HAP-1 (cell line): ENCODE results near the gene KIF25.
"Not testable (repeated sequence)": the region's sequence is repeated elsewhere in the genome, so short reads cannot be mapped to it uniquely, and the experiment has no call there.

Experiments
- DNase-seq, 2 experiments: peaks; one replicate each; pipeline ENCODE4 v3.0.0-alpha.2; 2016 to 2020; ENCODE audit warnings: low spot score in 2 of 2
- H3K27me3 ChIP-seq: fragments of 250-450 bp; sonication (Bioruptor Pico); 2 replicates; pipeline ENCODE4 v1.5.1; 2020; ENCODE audit warnings: low read depth, mild to moderate bottlenecking, moderate library complexity
- H3K36me3 ChIP-seq: fragments of 250-450 bp; sonication (Bioruptor Pico); replicated peaks from 2 replicates; pipeline ENCODE4 v1.5.1; 2020; ENCODE audit warnings: mild to moderate bottlenecking
- H3K4me1 ChIP-seq: fragments of 250-450 bp; sonication (Bioruptor Pico); 2 replicates; pipeline ENCODE4 v1.5.1; 2020; ENCODE audit warnings: mild to moderate bottlenecking
- H3K4me3 ChIP-seq: fragments of 250-450 bp; sonication (Bioruptor Pico); 2 replicates; pipeline ENCODE4 v1.5.1; 2020; ENCODE audit warnings: mild to moderate bottlenecking, moderate library complexity
- H3K9me3 ChIP-seq: fragments of 250-450 bp; sonication (Bioruptor Pico); 2 replicates; pipeline ENCODE4 v1.5.1; 2020; ENCODE audit warnings: mild to moderate bottlenecking, moderate library complexity
- in situ Hi-C: fragments of 300-500 bp; cut with MboI; formaldehyde crosslinking; loops from 3 replicates; pipeline ENCODE4 v1.14.3; 2020; ENCODE audit warnings: low sequenced_read_pairs, inconsistent platforms, mixed read lengths

Gene KIF25

GRCh38 chr6:168064226-168064807 is 66.8 kb downstream of the KIF25 start:
- H3K27me3 ChIP-seq: no peaks in the 10 kb centered on the region
- no peaks in the 10 kb centered on the region for H3K4me1 ChIP-seq
- in situ Hi-C loops: no loop called here
- H3K9me3 ChIP-seq: no peaks in the 10 kb centered on the region
- H3K4me3 ChIP-seq: no peak overlapping the region
- DNase-seq: no peak
- no peaks in the 10 kb centered on the region for H3K36me3 ChIP-seq

DNA sequence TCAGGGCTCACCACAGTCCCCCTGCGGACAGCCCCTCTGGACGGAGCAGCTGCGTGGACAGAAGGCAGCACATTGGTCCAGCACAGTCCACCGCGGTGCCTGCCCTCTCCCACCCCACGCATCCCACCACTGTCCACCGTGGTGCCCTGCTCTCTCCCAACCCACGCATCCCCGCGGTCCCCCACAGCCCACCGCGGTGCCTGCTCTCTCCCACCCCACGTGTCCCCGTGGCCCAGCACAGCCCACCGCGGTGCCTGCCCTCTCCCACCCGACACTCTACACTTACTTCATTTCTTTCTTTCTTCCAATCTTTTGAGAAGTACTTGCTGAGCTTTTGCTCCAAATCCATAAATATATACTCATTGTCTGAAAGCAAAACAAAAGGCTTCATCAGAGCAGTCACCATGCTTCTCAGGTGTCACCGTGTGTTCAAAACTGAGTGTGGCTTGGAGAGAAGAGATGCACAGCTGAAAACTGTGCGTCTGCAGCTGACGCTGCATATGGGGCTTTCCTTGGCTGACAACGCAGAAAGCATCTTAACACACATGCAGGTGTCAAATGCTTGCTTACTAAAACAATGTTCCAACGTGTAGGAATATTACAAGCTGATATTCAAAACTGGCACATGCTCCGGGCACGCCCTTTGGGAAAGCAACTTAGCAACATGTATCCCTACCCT is 69.7 kb downstream of the KIF25 start:
- in situ Hi-C loops: no loop called here
- Histone ChIP-seq H3K36me3 (no peaks in the 10 kb centered on the region), H3K9me3 (no peaks in the 10 kb centered on the region), H3K27me3 (0 out of 2 replicates have a peak, but pooled peaks cover 2% of the 10 kb centered on the region), H3K4me3 (no peak overlapping the region), H3K4me1 (no peaks in the 10 kb centered on the region)
- no peak for DNase-seq

DNA sequence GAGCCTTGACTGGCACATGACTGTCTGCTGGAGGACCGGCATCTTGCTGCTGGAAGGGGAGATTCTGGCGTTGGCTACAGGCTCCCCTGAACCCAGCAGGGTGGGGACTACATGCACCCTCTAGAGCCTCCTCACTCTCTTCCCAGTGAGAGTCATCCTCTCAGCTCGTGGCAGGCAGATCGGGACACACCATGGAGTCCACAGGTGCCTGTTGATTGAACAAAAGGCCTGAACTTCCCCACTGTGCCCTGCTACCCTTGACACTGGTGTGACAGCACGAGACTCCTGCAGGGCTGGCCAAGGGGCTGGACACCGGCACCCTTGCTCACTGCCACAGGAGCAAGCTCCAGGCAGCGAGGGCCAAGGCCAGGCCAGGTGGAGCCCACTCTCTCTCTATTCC is 73.3 kb downstream of the KIF25 start:
- H3K36me3 ChIP-seq: no peaks in the 10 kb centered on the region
- H3K27me3 ChIP-seq: 0 out of 2 replicates have a peak, but pooled peaks cover 2% of the 10 kb centered on the region
- H3K9me3 ChIP-seq: no peaks in the 10 kb centered on the region
- H3K4me1 ChIP-seq: no peaks in the 10 kb centered on the region
- H3K4me3 ChIP-seq: no peak overlapping the region
- in situ Hi-C loops: no loop called here
- DNase-seq: no peak

GRCh38 chr6:168071620-168072019 is 74.1 kb downstream of the KIF25 start:
- in situ Hi-C loops: no loop called here
- Histone ChIP-seq H3K9me3 (no peaks in the 10 kb centered on the region), H3K27me3 (0 out of 2 replicates have a peak, but pooled peaks cover 2% of the 10 kb centered on the region), H3K4me3 (no peak overlapping the region), H3K4me1 (no peaks in the 10 kb centered on the region), H3K36me3 (no peaks in the 10 kb centered on the region)
- peak in 1 of 2 experiments; percentile 20 for DNase-seq

DNA sequence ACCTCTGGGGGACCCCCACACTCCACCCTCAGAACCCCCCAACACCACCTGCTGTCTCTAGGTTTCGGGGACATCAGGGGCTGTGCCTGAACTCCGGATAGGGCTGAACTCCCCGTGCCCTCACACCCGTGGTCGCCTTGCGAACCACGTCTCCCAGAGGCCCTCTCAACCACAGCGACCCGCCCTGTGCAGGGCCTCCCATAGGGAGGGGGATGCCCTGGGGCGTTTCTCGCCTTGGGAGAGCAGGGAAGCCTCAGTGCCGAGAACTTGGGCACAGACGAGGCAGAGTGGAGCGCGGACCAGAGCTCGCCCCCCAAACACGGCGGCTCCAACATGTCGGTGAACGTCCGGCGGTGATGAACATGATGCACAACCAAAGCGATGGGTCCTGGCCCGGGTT is 74.8 kb downstream of the KIF25 start:
- H3K4me3 ChIP-seq: no peak overlapping the region
- H3K4me1 ChIP-seq: no peaks in the 10 kb centered on the region
- H3K9me3 ChIP-seq: no peaks in the 10 kb centered on the region
- in situ Hi-C loops: no loop called here
- DNase-seq: no peak
- H3K27me3 ChIP-seq: 0 out of 2 replicates have a peak, but pooled peaks cover 2% of the 10 kb centered on the region
- no peaks in the 10 kb centered on the region for H3K36me3 ChIP-seq

DNA sequence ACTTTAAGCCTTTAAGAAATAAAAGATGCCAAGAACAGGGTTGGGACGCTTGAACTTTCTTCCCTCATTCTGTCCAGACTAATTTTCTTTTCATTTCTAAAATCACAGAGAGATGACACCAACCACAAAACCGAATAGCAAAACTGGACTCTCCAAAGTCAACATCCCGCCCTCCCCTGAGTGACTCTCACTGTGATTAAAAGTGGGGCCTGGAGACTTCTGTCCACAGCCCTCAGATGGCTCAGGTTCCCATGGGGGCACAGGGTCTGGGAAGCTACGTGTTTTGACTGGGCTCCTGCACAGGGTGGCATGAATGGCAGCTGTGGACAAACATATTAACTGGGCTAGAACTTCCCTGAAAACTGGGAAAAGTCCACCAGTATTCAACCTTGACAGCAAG is 75.3 kb downstream of the KIF25 start:
- in situ Hi-C loops: no loop called here
- no peaks in the 10 kb centered on the region for H3K9me3 ChIP-seq
- no peaks in the 10 kb centered on the region for H3K4me1 ChIP-seq
- no peaks in the 10 kb centered on the region for H3K36me3 ChIP-seq
- 0 out of 2 replicates have a peak, but pooled peaks cover 2% of the 10 kb centered on the region for H3K27me3 ChIP-seq
- no peak for DNase-seq
- no peak overlapping the region for H3K4me3 ChIP-seq

- no peak overlapping the region for H3K4me3 ChIP-seq
- H3K4me1 ChIP-seq: no peaks in the 10 kb centered on the region
- no peaks in the 10 kb centered on the region for H3K9me3 ChIP-seq
- 0 out of 2 replicates have a peak, but pooled peaks cover 2% of the 10 kb centered on the region for H3K27me3 ChIP-seq
- no peaks in the 10 kb centered on the region for H3K36me3 ChIP-seq
- in situ Hi-C loops: no loop called here
- no peak for DNase-seq
These were observed 76.7 kb downstream of the KIF25 start for GRCh38 chr6:168073937-168074730.

DNA sequence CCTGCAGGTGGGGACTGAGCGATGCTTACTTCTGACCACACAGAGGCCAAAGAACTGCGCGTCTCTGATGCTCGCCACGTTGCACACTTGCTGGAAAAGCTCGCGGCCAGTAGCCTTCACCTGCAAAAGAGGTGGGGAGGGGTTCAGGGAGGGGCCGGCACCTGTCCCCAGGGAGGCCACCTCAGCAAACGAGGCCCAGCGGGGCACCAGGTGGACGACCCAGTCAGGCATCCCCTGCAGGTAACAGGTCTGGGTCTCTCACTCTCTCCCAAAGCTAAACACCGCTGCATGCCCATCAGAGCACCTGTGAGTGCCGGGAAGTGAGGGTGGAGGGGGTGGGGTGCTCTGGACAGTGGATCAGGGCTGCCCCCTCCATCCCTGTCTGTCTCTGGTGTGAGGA is 77.7 kb downstream of the KIF25 start:
- no peaks in the 10 kb centered on the region for H3K9me3 ChIP-seq
- no peaks in the 10 kb centered on the region for H3K36me3 ChIP-seq
- H3K4me1 ChIP-seq: no peaks in the 10 kb centered on the region
- H3K4me3 ChIP-seq: no peak overlapping the region
- no peaks in the 10 kb centered on the region for H3K27me3 ChIP-seq
- no peak for DNase-seq
- in situ Hi-C loops: no loop called here

DNA sequence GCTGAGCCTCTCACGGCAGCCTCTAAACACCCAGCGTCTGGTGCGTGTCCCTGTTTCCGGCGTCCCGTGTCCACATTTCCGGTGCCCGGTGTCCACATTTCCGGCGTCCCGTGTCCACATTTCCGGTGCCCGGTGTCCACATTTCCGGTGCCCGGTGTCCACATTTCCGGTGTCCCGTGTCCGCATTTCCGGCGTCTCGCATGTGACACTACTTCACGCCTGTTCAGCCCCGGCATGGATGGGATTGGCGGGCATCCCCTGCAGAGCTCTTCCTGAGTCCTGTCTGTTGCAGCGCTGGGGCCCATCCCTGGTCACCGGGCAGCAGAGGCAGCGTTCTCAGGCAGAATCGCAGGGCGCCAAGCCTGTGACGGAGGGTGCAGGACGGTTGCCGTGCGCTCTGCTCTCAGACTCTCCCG is 78.3 kb downstream of the KIF25 start:
- Histone ChIP-seq H3K4me3 (no peak overlapping the region), H3K36me3 (no peaks in the 10 kb centered on the region), H3K9me3 (no peaks in the 10 kb centered on the region), H3K27me3 (no peaks in the 10 kb centered on the region), H3K4me1 (no peaks in the 10 kb centered on the region)
- DNase-seq: no peak
- in situ Hi-C loops: no loop called here

- H3K27me3 ChIP-seq, DNase-seq, in situ Hi-C loops, H3K36me3 ChIP-seq, H3K9me3 ChIP-seq, H3K4me3 ChIP-seq, H3K4me1 ChIP-seq: not testable (repeated sequence)
These were observed 79.9 kb downstream of the KIF25 start for GRCh38 chr6:168077401-168077800.

DNA sequence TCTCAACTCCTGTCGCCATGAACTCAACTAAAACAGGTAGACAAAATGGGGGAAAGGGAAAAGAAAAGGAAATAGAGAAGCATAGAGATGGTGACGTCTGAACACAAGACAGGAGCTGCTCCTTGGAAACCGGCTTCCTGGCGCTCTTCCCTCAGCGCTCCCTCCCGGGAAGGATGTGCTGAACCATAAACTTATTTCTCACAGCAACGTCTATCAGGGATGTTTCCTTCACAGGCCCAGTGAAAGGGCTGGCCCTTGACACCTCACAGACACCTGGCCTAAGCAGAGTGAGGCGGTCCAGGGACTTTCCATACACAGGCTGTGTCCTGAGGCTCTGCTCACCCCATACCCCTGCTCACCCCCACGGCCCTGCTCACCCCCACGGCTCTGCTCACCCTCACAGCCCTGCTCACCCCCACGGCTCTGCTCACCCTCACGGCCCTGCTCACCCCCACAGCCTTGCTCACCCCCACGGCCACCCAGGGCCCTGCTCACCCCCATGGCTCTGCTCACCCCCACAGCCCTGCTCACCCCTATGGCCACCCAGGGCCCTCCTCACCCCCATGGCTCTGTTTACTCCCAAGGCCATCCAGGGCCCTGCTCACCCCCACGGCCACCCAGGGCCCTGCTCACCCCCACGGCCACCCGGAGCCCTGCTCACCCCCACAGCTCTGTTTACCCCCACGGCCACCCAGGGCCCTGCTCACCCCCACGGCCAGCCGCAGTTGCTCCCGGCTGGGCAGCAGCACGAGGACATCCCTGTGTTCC is 80.9 kb downstream of the KIF25 start:
- H3K36me3 ChIP-seq: no peaks in the 10 kb centered on the region
- no peak for DNase-seq
- H3K27me3 ChIP-seq: no peaks in the 10 kb centered on the region
- in situ Hi-C loops: no loop called here
- no peak overlapping the region for H3K4me3 ChIP-seq
- H3K9me3 ChIP-seq: no peaks in the 10 kb centered on the region
- no peaks in the 10 kb centered on the region for H3K4me1 ChIP-seq

GRCh38 chr6:168078943-168079405 is 81.5 kb downstream of the KIF25 start, which contains the start of gene FRMD1:
Gene FRMD1, minus strand, starts transcription at chr6:168079212. Its CDS starts 118 bp downstream, at chr6:168079094.
- no peaks in the 10 kb centered on the region for H3K4me1 ChIP-seq
- no peaks in the 10 kb centered on the region for H3K9me3 ChIP-seq
- no peaks in the 10 kb centered on the region for H3K27me3 ChIP-seq
- DNase-seq: no peak
- in situ Hi-C loops: no loop called here
- H3K36me3 ChIP-seq: no peaks in the 10 kb centered on the region
- H3K4me3 ChIP-seq: no peak within 1 kb of the TSS

- Histone ChIP-seq H3K4me3 (no peak overlapping the region), H3K4me1 (no peaks in the 10 kb centered on the region), H3K9me3 (no peaks in the 10 kb centered on the region), H3K36me3 (no peaks in the 10 kb centered on the region), H3K27me3 (no peaks in the 10 kb centered on the region)
- no peak for DNase-seq
- in situ Hi-C loops: no loop called here
These were observed 83.1 kb downstream of the KIF25 start for GRCh38 chr6:168080393-168081077.
